IMR-90 (cell line): ENCODE measurements around the gene ARL9. TPM values are rescaled to one million over a fixed set of nuclear protein-coding genes. Genes with fewer than 3 reads are reported as not detected.

Source experiments
- ATAC-seq: fragments of 200-7000 bp; cut with Tn5 transposase; 2 replicates; pipeline ENCODE4 v1.9.1; 2020; ENCODE audit warnings: low read depth, mild to moderate bottlenecking, moderate library complexity
- BruUV-seq: library from RNA; stranded (reverse); fragments of 400-500 nt; replicated peaks from 2 replicates; lab custom pipeline; 2021; lab: Mats Ljungman, UMichigan
- CTCF ChIA-PET: fragments of 300-600 bp; formaldehyde crosslinking; extraction: SDS; loops from one replicate; lab custom pipeline; 2021; ENCODE audit warnings: antibody characterized with exemption; lab: Yijun Ruan, JAX
- POLR2A ChIA-PET: fragments of 300-600 bp; sonication (Branson Sonifier 250); formaldehyde crosslinking; loops from one replicate; lab custom pipeline; 2022; ENCODE audit warnings: antibody characterized with exemption; ENCODE audit not compliant: unreplicated experiment; lab: Charles Lee
- DNase-seq: peaks from one replicate; pipeline ENCODE4 v3.0.0; 2013
- H2AFZ ChIP-seq: replicated peaks from 2 replicates; pipeline ENCODE3; 2013; ENCODE audit warnings: low read length, mild to moderate bottlenecking; ENCODE audit not compliant: poor library complexity
- H2AK5ac ChIP-seq: 2 replicates; pipeline ENCODE4 v1.6.1; 2013; ENCODE audit warnings: low read depth, low read length, inconsistent platforms
- H2AK9ac ChIP-seq: replicated peaks from 2 replicates; pipeline ENCODE3; 2013; ENCODE audit warnings: mild to moderate bottlenecking, low read depth, low read length, moderate library complexity; ENCODE audit not compliant: poor library complexity
- H2BK120ac ChIP-seq: 2 replicates; pipeline ENCODE4 v1.6.1; 2013; ENCODE audit warnings: low read depth, low read length, inconsistent platforms
- H2BK15ac ChIP-seq: 3 replicates; pipeline ENCODE4 v1.6.1; 2013; ENCODE audit warnings: low read depth, low read length, inconsistent platforms
- H2BK20ac ChIP-seq: 2 replicates; pipeline ENCODE4 v1.6.1; 2013; ENCODE audit warnings: low read depth, mild to moderate bottlenecking, inconsistent platforms, low read length, moderate library complexity
- H2BK5ac ChIP-seq: 2 replicates; pipeline ENCODE4 v1.6.1; 2013; ENCODE audit warnings: mild to moderate bottlenecking, low read depth, low read length, inconsistent platforms; ENCODE audit not compliant: poor library complexity, severe bottlenecking
- H3K14ac ChIP-seq: replicated peaks from 2 replicates; pipeline ENCODE4 v1.6.1; 2013; ENCODE audit warnings: low read depth, low read length, inconsistent platforms
- H3K18ac ChIP-seq: 2 replicates; pipeline ENCODE4 v1.6.1; 2013; ENCODE audit warnings: low read depth, low read length, control low read depth
- H3K23ac ChIP-seq: 2 replicates; pipeline ENCODE4 v1.6.1; 2013; ENCODE audit warnings: low read depth, low read length, inconsistent platforms
- H3K27ac ChIP-seq: 2 replicates; pipeline ENCODE4 v1.5.1; 2013; ENCODE audit warnings: mild to moderate bottlenecking, control low read depth, low read length; ENCODE audit not compliant: insufficient read depth
- H3K27me3 ChIP-seq: 2 replicates; pipeline ENCODE4 v1.6.1; 2013; ENCODE audit warnings: low read length; ENCODE audit not compliant: control insufficient read depth, insufficient read depth
- H3K36me3 ChIP-seq: 2 replicates; pipeline ENCODE4 v1.6.1; 2013; ENCODE audit warnings: low read length, mixed read lengths; ENCODE audit not compliant: control insufficient read depth, insufficient read depth
- H3K4ac ChIP-seq: 2 replicates; pipeline ENCODE4 v1.6.1; 2013; ENCODE audit warnings: low read depth, low read length, inconsistent platforms
- H3K4me1 ChIP-seq: 2 replicates; pipeline ENCODE4 v1.6.1; 2013; ENCODE audit warnings: low read length, mixed read lengths; ENCODE audit not compliant: control insufficient read depth, insufficient read depth
- H3K4me2 ChIP-seq: 2 replicates; pipeline ENCODE4 v1.6.1; 2013; ENCODE audit warnings: low read depth, mild to moderate bottlenecking, control low read depth, low read length, moderate library complexity
- H3K4me3 ChIP-seq: 2 replicates; pipeline ENCODE4 v1.5.1; 2013; ENCODE audit warnings: low read depth, mild to moderate bottlenecking, control low read depth, low read length, moderate library complexity; ENCODE audit not compliant: insufficient read depth
- H3K56ac ChIP-seq: 2 replicates; pipeline ENCODE4 v1.6.1; 2013; ENCODE audit warnings: low read length, inconsistent platforms; ENCODE audit not compliant: insufficient read depth; ENCODE audit errors: extremely low read depth
- H3K79me1 ChIP-seq, 2 experiments: 2 replicates each; pipeline ENCODE4 v1.6.1; 2013; ENCODE audit warnings: low read length in 2 of 2, inconsistent platforms in 1 of 2, low read depth in 1 of 2
- H3K9ac ChIP-seq: 2 replicates; pipeline ENCODE4 v1.6.1; 2013; ENCODE audit warnings: low read depth, low read length, control low read depth
- H3K9me1 ChIP-seq: 2 replicates; pipeline ENCODE4 v1.6.1; 2013; ENCODE audit warnings: low read length, inconsistent platforms; ENCODE audit not compliant: insufficient read depth
- H3K9me3 ChIP-seq: 2 replicates; pipeline ENCODE4 v1.6.1; 2013; ENCODE audit warnings: low read length; ENCODE audit not compliant: control insufficient read depth, insufficient read depth
- H4K20me1 ChIP-seq: 2 replicates; pipeline ENCODE4 v1.6.1; 2013; ENCODE audit warnings: low read length, inconsistent platforms; ENCODE audit not compliant: insufficient read depth
- H4K5ac ChIP-seq: 2 replicates; pipeline ENCODE4 v1.6.1; 2013; ENCODE audit warnings: mild to moderate bottlenecking, low read depth, low read length, control low read depth
- H4K8ac ChIP-seq, 2 experiments: 2 replicates each; pipeline ENCODE4 v1.6.1; 2013; ENCODE audit warnings: low read depth in 2 of 2, low read length in 2 of 2, control low read depth in 1 of 2, inconsistent platforms in 1 of 2
- H4K91ac ChIP-seq: 2 replicates; pipeline ENCODE4 v1.6.1; 2013; ENCODE audit warnings: low read depth, low read length, inconsistent platforms; ENCODE audit not compliant: insufficient read depth
- BHLHE40 ChIP-seq: fragments of 150-350 bp; IDR thresholded peaks from 2 replicates; pipeline ENCODE4 v1.6.1; 2016; ENCODE audit warnings: mild to moderate bottlenecking, low read depth, low read length
- CEBPB ChIP-seq: IDR thresholded peaks from 2 replicates; pipeline ENCODE4 v1.6.1; 2012; ENCODE audit warnings: low read depth, low read length, improper control_type of control experiment
- CTCF ChIP-seq: conservative IDR thresholded peaks from 2 replicates; pipeline ENCODE4 v1.5.1; 2012; ENCODE audit warnings: mild to moderate bottlenecking, low read depth, low read length, improper control_type of control experiment
- ELK1 ChIP-seq: fragments of 150-350 bp; IDR thresholded peaks from 2 replicates; pipeline ENCODE4 v1.6.1; 2016; ENCODE audit warnings: low read depth, mild to moderate bottlenecking, low read length, moderate library complexity, borderline replicate concordance
- FOS ChIP-seq: fragments of 150-350 bp; IDR thresholded peaks from 2 replicates; pipeline ENCODE4 v1.6.1; 2016; ENCODE audit warnings: low read depth, low read length
- MAFK ChIP-seq: IDR thresholded peaks from 2 replicates; pipeline ENCODE4 v1.6.1; 2012; ENCODE audit warnings: low read depth, low read length, improper control_type of control experiment
- MAZ ChIP-seq: IDR thresholded peaks from 2 replicates; pipeline ENCODE4 v1.6.1; 2012; ENCODE audit warnings: low read depth, mild to moderate bottlenecking, low read length, improper control_type of control experiment, moderate library complexity, borderline replicate concordance
- MXI1 ChIP-seq: IDR thresholded peaks from 2 replicates; pipeline ENCODE4 v1.6.1; 2012; ENCODE audit warnings: low read depth, mild to moderate bottlenecking, low read length, moderate library complexity, borderline replicate concordance
- NFE2L2 ChIP-seq: fragments of 150-350 bp; IDR thresholded peaks from 2 replicates; pipeline ENCODE4 v1.6.1; 2016; ENCODE audit warnings: low read depth, mild to moderate bottlenecking, low read length
- POLR2A ChIP-seq: IDR thresholded peaks from 2 replicates; pipeline ENCODE4 v1.6.1; 2012; ENCODE audit warnings: mild to moderate bottlenecking, low read depth, low read length
- RAD21 ChIP-seq: IDR thresholded peaks from 2 replicates; pipeline ENCODE4 v1.6.1; 2012; ENCODE audit warnings: low read length, improper control_type of control experiment
- RCOR1 ChIP-seq: IDR thresholded peaks from 2 replicates; pipeline ENCODE4 v1.6.1; 2012; ENCODE audit warnings: mild to moderate bottlenecking, low read length, improper control_type of control experiment; ENCODE audit not compliant: insufficient replicate concordance
- RFX5 ChIP-seq: IDR thresholded peaks from 2 replicates; pipeline ENCODE4 v1.8.0; 2012; ENCODE audit warnings: low read depth, mild to moderate bottlenecking, low read length, moderate library complexity
- SMC3 ChIP-seq: fragments of 150-350 bp; IDR thresholded peaks from 2 replicates; pipeline ENCODE4 v1.6.1; 2016; ENCODE audit warnings: low read depth, mild to moderate bottlenecking, antibody characterized with exemption, low read length, moderate library complexity
- WGBS, 2 experiments: methylation state at CpG; one replicate each; pipeline versions ENCODE4 v1.1.5 to v1.1.7; 2013; ENCODE audit warnings: missing lambda C conversion rate in 2 of 2; ENCODE audit not compliant: insufficient read length in 1 of 2; ENCODE audit errors: extremely low coverage in 2 of 2; 5-methylcytosine and 5-hydroxymethylcytosine counted together
- dilution Hi-C: fragments of 300-500 bp; cut with HindIII; formaldehyde crosslinking; loops from one replicate; pipeline ENCODE4 v1.14.3; 2018; ENCODE audit warnings: low sequenced_read_pairs; ENCODE audit not compliant: unreplicated experiment
- in situ Hi-C: fragments of 300-500 bp; cut with MboI; formaldehyde crosslinking; loops from 3 replicates; pipeline ENCODE4 v1.14.3; 2019; ENCODE audit warnings: low sequenced_read_pairs, inconsistent platforms, mixed read lengths
- intact Hi-C: fragments of 100-400 bp; cut with micrococcal nuclease; formaldehyde crosslinking; loops from 2 replicates; pipeline ENCODE4 v1.10.0; 2022
- polyA plus RNA-seq, 3 experiments: library from polyadenylated mRNA; depleted of rRNA; stranded (reverse); fragments of >200 nt; gene quantifications; 2 replicates each; pipeline ENCODE4 v1.2.3, GENCODE V29; 2012; ENCODE audit warnings: low replicate concordance in 1 of 3
- total RNA-seq: library from RNA; depleted of rRNA; stranded (reverse); fragments of >200 nt; gene quantifications from 2 replicates; pipeline ENCODE4 v1.2.3, GENCODE V29; 2012

Gene ARL9
- total and polyA plus RNA-seq, 2 of the 4 experiments (the other 2 are of a cell fraction) = 0.18 to 0.51 TPM

- Histone ChIP-seq H3K14ac (no peak overlapping the region), H3K56ac (no peak overlapping the region), H3K9me3 (no peaks in the 10 kb centered on the region), H3K27ac (no peak overlapping the region), H4K8ac (no peak overlapping the region), H2BK20ac (no peak overlapping the region), H3K9me1 (no peaks in the 10 kb centered on the region), H3K9ac (no peak overlapping the region), H2BK15ac (no peak overlapping the region), H3K79me1 (no peaks in the 10 kb centered on the region), H4K5ac (no peak overlapping the region), H2BK120ac (no peak overlapping the region), H2AK9ac (no peak overlapping the region), H3K4me2 (no peak overlapping the region), H3K18ac (no peak overlapping the region), H4K91ac (no peak overlapping the region), H3K4ac (no peak overlapping the region), H4K20me1 (no peaks in the 10 kb centered on the region), H3K23ac (no peak overlapping the region), H2AFZ (no peak overlapping the region), H3K4me3 (no peak overlapping the region), H3K36me3 (no peaks in the 10 kb centered on the region), H2BK5ac (no peak overlapping the region), H3K27me3 (peaks cover under 1% of the 10 kb centered on the region; the same call in 1 of the 2 replicates), H2AK5ac (no peak overlapping the region), H3K4me1 (no peaks in the 10 kb centered on the region)
- no CpG with 5 or more reads among the region's 2 CpGs for whole genome bisulfite sequencing, 2 experiments
- ChIA-PET CTCF (no interaction called here), POLR2A (no interaction called here)
- intact Hi-C loops (no loop called here), in situ Hi-C loops (no loop called here), dilution Hi-C loops (no loop called here)
- ATAC-seq (no peak), DNase-seq (no peak)
- no TSS peak for BruUV-seq
- TF ChIP-seq NFE2L2 = no peak
- no peak for TF ChIP-seq RFX5
- TF ChIP-seq MXI1 = no peak
- no peak for TF ChIP-seq CEBPB
- no peak for TF ChIP-seq MAFK
- no peak for TF ChIP-seq CTCF
- no peak for TF ChIP-seq ELK1
- no peak for TF ChIP-seq FOS
- TF ChIP-seq POLR2A = no peak
- no peak for TF ChIP-seq MAZ
- no peak for TF ChIP-seq BHLHE40
- TF ChIP-seq SMC3 = no peak
- no peak for TF ChIP-seq RCOR1
- TF ChIP-seq RAD21 = no peak
Measured at GRCh38 chr4:56513517-56513916, 7.9 kb downstream of the ARL9 start.
